GM04503 (cell line): ENCODE data around the gene MROH2B.

Experiments
- DNase-seq: peaks from one replicate; pipeline ENCODE4 v3.0.0-alpha.2; 2012; ENCODE audit warnings: low read depth

The MROH2B gene

GRCh38 chr5:41071242-41071641, at the start of gene MROH2B:
Gene MROH2B, minus strand, starts transcription at chr5:41071342. Its CDS starts 490 bp downstream, at chr5:41070852.
- DNase-seq = no peak

GRCh38 chr5:41120600-41120999, 49.5 kb upstream of the MROH2B start:
- DNase-seq = no peak

- no peak for DNase-seq
Observed at GRCh38 chr5:41118177-41118576, 47.0 kb upstream of the MROH2B start.

- peak; percentile 21 for DNase-seq
Observed at GRCh38 chr5:41115281-41115680, 44.1 kb upstream of the MROH2B start.

GRCh38 chr5:41112486-41113455, 41.6 kb upstream of the MROH2B start:
- DNase-seq = no peak

GRCh38 chr5:41109186-41109585, 38.0 kb upstream of the MROH2B start:
- DNase-seq = no peak

- no peak for DNase-seq
Observed at GRCh38 chr5:41102341-41102740, 31.2 kb upstream of the MROH2B start.

GRCh38 chr5:41097642-41098041, 26.5 kb upstream of the MROH2B start:
- DNase-seq = no peak

GRCh38 chr5:41095324-41096101, 24.4 kb upstream of the MROH2B start:
- no peak for DNase-seq

GRCh38 chr5:41094871-41095270, 23.7 kb upstream of the MROH2B start:
- DNase-seq = no peak

- no peak for DNase-seq
Observed at GRCh38 chr5:41093803-41094202, 22.7 kb upstream of the MROH2B start.

- DNase-seq = no peak
Observed at GRCh38 chr5:41087461-41087860, 16.3 kb upstream of the MROH2B start.

- DNase-seq = no peak
Observed at GRCh38 chr5:41083306-41083705, 12.2 kb upstream of the MROH2B start.

GRCh38 chr5:41071975-41072374, 833 bp upstream of the MROH2B start:
- peak; percentile 1 for DNase-seq

- no peak for DNase-seq
Observed at GRCh38 chr5:41067714-41068568, 3.2 kb downstream of the MROH2B start.

GRCh38 chr5:41065691-41066335, 5.3 kb downstream of the MROH2B start:
- DNase-seq = no peak

GRCh38 chr5:41057940-41058339, 13.2 kb downstream of the MROH2B start:
- DNase-seq = no peak

- no peak for DNase-seq
Observed at GRCh38 chr5:41057231-41057630, 13.9 kb downstream of the MROH2B start.

GRCh38 chr5:41048986-41049385, 22.2 kb downstream of the MROH2B start:
- DNase-seq = no peak

GRCh38 chr5:41043109-41043747, 27.9 kb downstream of the MROH2B start:
- DNase-seq = no peak

GRCh38 chr5:41032973-41033372, 38.2 kb downstream of the MROH2B start:
- DNase-seq = no peak
